Neural progenitor cell (in vitro differentiated cells): ENCODE data around the gene LPCAT2. TPM values are rescaled to one million over a fixed set of nuclear protein-coding genes. Genes with fewer than 3 reads are reported as not detected.

Experiments used
- DNase-seq: peaks from one replicate; pipeline ENCODE4 v3.0.0-alpha.2; 2016; ENCODE audit warnings: low spot score
- H2AFZ ChIP-seq: fragments of 200-600 bp; sonication (generic); replicated peaks from 2 replicates; pipeline ENCODE4 v1.6.1; 2016; ENCODE audit warnings: antibody characterized with exemption
- H3F3A ChIP-seq: fragments of 200-600 bp; sonication (generic); 2 replicates; pipeline ENCODE4 v1.6.1; 2016; ENCODE audit warnings: antibody characterized with exemption, low read depth
- H3K27ac ChIP-seq: fragments of 200-600 bp; sonication (generic); 2 replicates; pipeline ENCODE4 v1.5.1; 2016; ENCODE audit warnings: mild to moderate bottlenecking
- H3K27me3 ChIP-seq: fragments of 200-600 bp; sonication (generic); 2 replicates; pipeline ENCODE4 v1.6.1; 2016; ENCODE audit warnings: mild to moderate bottlenecking, moderate library complexity
- H3K36me3 ChIP-seq: fragments of 200-600 bp; sonication (generic); 2 replicates; pipeline ENCODE4 v1.5.1; 2016
- H3K4me1 ChIP-seq: fragments of 200-600 bp; sonication (generic); 2 replicates; pipeline ENCODE4 v1.6.1; 2016; ENCODE audit warnings: mixed run types
- H3K4me2 ChIP-seq: fragments of 200-600 bp; sonication (generic); 2 replicates; pipeline ENCODE4 v1.6.1; 2016
- H3K4me3 ChIP-seq: fragments of 200-600 bp; sonication (generic); 2 replicates; pipeline ENCODE4 v1.5.1; 2016
- H3K79me2 ChIP-seq: fragments of 200-600 bp; sonication (generic); 2 replicates; pipeline ENCODE4 v1.6.1; 2016; ENCODE audit warnings: low read depth
- H3K9ac ChIP-seq: fragments of 200-600 bp; sonication (generic); 2 replicates; pipeline ENCODE4 v1.6.1; 2016
- H3K9me3 ChIP-seq: fragments of 200-600 bp; sonication (generic); 2 replicates; pipeline ENCODE4 v1.5.1; 2016; ENCODE audit warnings: low read depth
- H4K20me1 ChIP-seq: fragments of 200-600 bp; sonication (generic); 2 replicates; pipeline ENCODE4 v1.6.1; 2016; ENCODE audit warnings: low read depth
- H3K27ac Mint-ChIP-seq: 3 replicates; pipeline ENCODE4 v1.8.0; 2021; ENCODE audit warnings: mixed read lengths
- H3K27me3 Mint-ChIP-seq: 2 replicates; pipeline ENCODE4 v1.8.0; 2022; ENCODE audit warnings: low read depth, mild to moderate bottlenecking, inconsistent platforms, moderate library complexity, mixed read lengths; ENCODE audit not compliant: insufficient read depth
- H3K36me3 Mint-ChIP-seq: 3 replicates; pipeline ENCODE4 v1.8.0; 2021; ENCODE audit warnings: mixed read lengths
- H3K4me1 Mint-ChIP-seq: 3 replicates; pipeline ENCODE4 v1.8.0; 2021; ENCODE audit warnings: mixed read lengths
- H3K4me3 Mint-ChIP-seq: 3 replicates; pipeline ENCODE4 v1.8.0; 2021; ENCODE audit warnings: mild to moderate bottlenecking, moderate library complexity, mixed read lengths
- H3K9me3 Mint-ChIP-seq: 3 replicates; pipeline ENCODE4 v1.8.0; 2020; ENCODE audit warnings: mixed read lengths
- EZH2 ChIP-seq: fragments of 200-600 bp; sonication (generic); IDR thresholded peaks from 2 replicates; pipeline ENCODE4 v1.6.1; 2017; ENCODE audit warnings: antibody characterized with exemption, mild to moderate bottlenecking, moderate library complexity
- EZH2phosphoT487 ChIP-seq: fragments of 200-600 bp; sonication (generic); IDR thresholded peaks from 2 replicates; pipeline ENCODE4 v1.6.1; 2017; ENCODE audit warnings: antibody characterized with exemption
- total RNA-seq: library from RNA; depleted of rRNA; stranded (reverse); fragments of >200 nt; gene quantifications from 2 replicates; pipeline ENCODE4 v1.2.3, GENCODE V29; 2015; ENCODE audit warnings: low replicate concordance
- TF ChIP-seq, protein P1 (sequence below): fragments of 200-600 bp; sonication (generic); IDR thresholded peaks from 2 replicates; pipeline ENCODE4 v1.5.1; 2017; ENCODE audit warnings: antibody characterized with exemption, mild to moderate bottlenecking

LPCAT2 gene
- total RNA-seq, 1 donor from 2014 or later: 14.2 TPM

GRCh38 chr16:55632259-55632658 is 123.4 kb downstream of the LPCAT2 start:
- no peaks in the 10 kb centered on the region for H3K36me3 Mint-ChIP-seq
- Histone ChIP-seq H2AFZ (no peak overlapping the region), H3K4me3 (no peak overlapping the region), H3K4me2 (no peak overlapping the region), H3K9me3 (peaks cover 8% of the 10 kb centered on the region), H3K4me1 (peaks cover 5% of the 10 kb centered on the region), H3K36me3 (no peaks in the 10 kb centered on the region), H4K20me1 (no peaks in the 10 kb centered on the region), H3K27me3 (no peaks in the 10 kb centered on the region), H3K27ac (no peak overlapping the region), H3K79me2 (no peaks in the 10 kb centered on the region), H3K9ac (no peak overlapping the region), H3F3A (peaks cover 2% of the 10 kb centered on the region)
- DNase-seq: no peak
- no peak overlapping the region for H3K4me3 Mint-ChIP-seq
- no peaks in the 10 kb centered on the region for H3K27me3 Mint-ChIP-seq
- no peak for TF ChIP-seq EZH2phosphoT487
- TF ChIP-seq, protein P1, sequence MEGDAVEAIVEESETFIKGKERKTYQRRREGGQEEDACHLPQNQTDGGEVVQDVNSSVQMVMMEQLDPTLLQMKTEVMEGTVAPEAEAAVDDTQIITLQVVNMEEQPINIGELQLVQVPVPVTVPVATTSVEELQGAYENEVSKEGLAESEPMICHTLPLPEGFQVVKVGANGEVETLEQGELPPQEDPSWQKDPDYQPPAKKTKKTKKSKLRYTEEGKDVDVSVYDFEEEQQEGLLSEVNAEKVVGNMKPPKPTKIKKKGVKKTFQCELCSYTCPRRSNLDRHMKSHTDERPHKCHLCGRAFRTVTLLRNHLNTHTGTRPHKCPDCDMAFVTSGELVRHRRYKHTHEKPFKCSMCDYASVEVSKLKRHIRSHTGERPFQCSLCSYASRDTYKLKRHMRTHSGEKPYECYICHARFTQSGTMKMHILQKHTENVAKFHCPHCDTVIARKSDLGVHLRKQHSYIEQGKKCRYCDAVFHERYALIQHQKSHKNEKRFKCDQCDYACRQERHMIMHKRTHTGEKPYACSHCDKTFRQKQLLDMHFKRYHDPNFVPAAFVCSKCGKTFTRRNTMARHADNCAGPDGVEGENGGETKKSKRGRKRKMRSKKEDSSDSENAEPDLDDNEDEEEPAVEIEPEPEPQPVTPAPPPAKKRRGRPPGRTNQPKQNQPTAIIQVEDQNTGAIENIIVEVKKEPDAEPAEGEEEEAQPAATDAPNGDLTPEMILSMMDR: no peak
- no peak for TF ChIP-seq EZH2
- no peak overlapping the region for H3K27ac Mint-ChIP-seq
- peaks cover 15% of the 10 kb centered on the region for H3K9me3 Mint-ChIP-seq
- peaks cover 6% of the 10 kb centered on the region for H3K4me1 Mint-ChIP-seq

DNA sequence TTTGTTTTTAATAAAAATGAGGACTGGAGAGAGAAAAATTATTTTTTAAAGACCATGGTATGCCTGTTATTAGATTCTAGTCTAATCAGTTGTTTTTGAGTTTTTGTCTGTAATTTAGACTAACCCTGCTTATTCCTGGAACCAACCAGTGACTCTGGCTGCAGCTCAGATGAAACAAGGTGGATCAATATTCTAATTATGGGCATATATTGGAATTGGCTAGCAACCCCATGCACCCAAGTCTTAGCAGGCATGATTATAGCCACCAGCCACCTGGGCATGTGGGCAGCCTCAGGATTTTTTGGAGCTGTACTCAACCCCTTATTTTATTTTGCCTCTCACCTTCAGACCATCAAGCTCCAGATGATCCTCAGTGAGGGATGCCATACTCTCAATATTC is 125.3 kb downstream of the LPCAT2 start:
- H3K4me1 ChIP-seq: peaks cover 17% of the 10 kb centered on the region
- TF ChIP-seq EZH2 (no peak), EZH2phosphoT487 (no peak)
- TF ChIP-seq, protein P1: no peak
- H3F3A ChIP-seq: peaks cover 10% of the 10 kb centered on the region
- no peak overlapping the region for H3K4me3 ChIP-seq
- no peaks in the 10 kb centered on the region for H3K36me3 ChIP-seq
- H3K79me2 ChIP-seq: no peaks in the 10 kb centered on the region
- H3K9ac ChIP-seq: no peak overlapping the region
- H3K27ac Mint-ChIP-seq: no peak overlapping the region
- no peaks in the 10 kb centered on the region for H3K27me3 ChIP-seq
- H3K4me2 ChIP-seq: no peak overlapping the region
- no peaks in the 10 kb centered on the region for H3K27me3 Mint-ChIP-seq
- no peaks in the 10 kb centered on the region for H3K36me3 Mint-ChIP-seq
- H3K27ac ChIP-seq: no peak overlapping the region
- DNase-seq: no peak
- no peak overlapping the region for H2AFZ ChIP-seq
- H3K9me3 ChIP-seq: peaks cover 8% of the 10 kb centered on the region
- H3K4me3 Mint-ChIP-seq: no peak overlapping the region
- no peaks in the 10 kb centered on the region for H4K20me1 ChIP-seq
- H3K4me1 Mint-ChIP-seq: peaks cover 15% of the 10 kb centered on the region
- peaks cover 13% of the 10 kb centered on the region for H3K9me3 Mint-ChIP-seq

Other genes starting within 250 kb of the LPCAT2 start
- not detected in 2 replicates for gene IRX6, start 184.9 kb upstream of the LPCAT2 start, total RNA-seq
- gene MMP2, start 29.9 kb upstream of the LPCAT2 start, total RNA-seq: 18.3 and 23.1 TPM in 2 replicates
- 0.24 TPM in 1 of 2 replicates, not detected in the other for gene CAPNS2, start 57.6 kb downstream of the LPCAT2 start, total RNA-seq
- not detected in 2 replicates for gene SLC6A2, start 146.9 kb downstream of the LPCAT2 start, total RNA-seq